Stimulated activated naive B cell treated with anti-CD40 and anti-IgM and Interleukin-4, amounts not matched to agents 10 μg/mL and 1 μg/mL and 100 μg/mL, for 72 hours (primary cell): ENCODE results near the gene DFFA.
A peak's percentile ranks its signal among the peaks of the same experiment; 100 is the strongest.

ENCODE experiments used
- ATAC-seq, 2 donors: fragments of 150-1000 bp; cut with Tn5 transposase; replicated peaks; 2 replicates each; pipeline ENCODE4 v1.10.0; 2021; ENCODE audit warnings: moderate library complexity in 1 of 2
- DNase-seq: peaks from one replicate; pipeline ENCODE4 v3.0.0; 2021
- H3K27ac Mint-ChIP-seq: one replicate; pipeline ENCODE4 v1.8.0; 2022; ENCODE audit warnings: mild to moderate bottlenecking, mixed read lengths
- H3K27me3 Mint-ChIP-seq, 2 donors: one replicate each; pipeline ENCODE4 v1.8.0; 2022; ENCODE audit warnings: mixed read lengths in 2 of 2
- H3K36me3 Mint-ChIP-seq, 2 donors: one replicate each; pipeline ENCODE4 v1.8.0; 2022; ENCODE audit warnings: mixed read lengths in 2 of 2, mild to moderate bottlenecking in 1 of 2
- H3K4me1 Mint-ChIP-seq, 2 donors: one replicate each; pipeline ENCODE4 v1.8.0; 2022; ENCODE audit warnings: mixed read lengths in 2 of 2, mild to moderate bottlenecking in 1 of 2
- H3K4me3 Mint-ChIP-seq, 2 donors: one replicate each; pipeline ENCODE4 v1.8.0; 2022; ENCODE audit warnings: mild to moderate bottlenecking in 2 of 2, mixed read lengths in 2 of 2, moderate library complexity in 1 of 2
- H3K9me3 Mint-ChIP-seq, 2 donors: one replicate each; pipeline ENCODE4 v1.8.0; 2022; ENCODE audit warnings: mixed read lengths in 2 of 2, mild to moderate bottlenecking in 1 of 2

The DFFA gene, protein sequence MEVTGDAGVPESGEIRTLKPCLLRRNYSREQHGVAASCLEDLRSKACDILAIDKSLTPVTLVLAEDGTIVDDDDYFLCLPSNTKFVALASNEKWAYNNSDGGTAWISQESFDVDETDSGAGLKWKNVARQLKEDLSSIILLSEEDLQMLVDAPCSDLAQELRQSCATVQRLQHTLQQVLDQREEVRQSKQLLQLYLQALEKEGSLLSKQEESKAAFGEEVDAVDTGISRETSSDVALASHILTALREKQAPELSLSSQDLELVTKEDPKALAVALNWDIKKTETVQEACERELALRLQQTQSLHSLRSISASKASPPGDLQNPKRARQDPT

DNA sequence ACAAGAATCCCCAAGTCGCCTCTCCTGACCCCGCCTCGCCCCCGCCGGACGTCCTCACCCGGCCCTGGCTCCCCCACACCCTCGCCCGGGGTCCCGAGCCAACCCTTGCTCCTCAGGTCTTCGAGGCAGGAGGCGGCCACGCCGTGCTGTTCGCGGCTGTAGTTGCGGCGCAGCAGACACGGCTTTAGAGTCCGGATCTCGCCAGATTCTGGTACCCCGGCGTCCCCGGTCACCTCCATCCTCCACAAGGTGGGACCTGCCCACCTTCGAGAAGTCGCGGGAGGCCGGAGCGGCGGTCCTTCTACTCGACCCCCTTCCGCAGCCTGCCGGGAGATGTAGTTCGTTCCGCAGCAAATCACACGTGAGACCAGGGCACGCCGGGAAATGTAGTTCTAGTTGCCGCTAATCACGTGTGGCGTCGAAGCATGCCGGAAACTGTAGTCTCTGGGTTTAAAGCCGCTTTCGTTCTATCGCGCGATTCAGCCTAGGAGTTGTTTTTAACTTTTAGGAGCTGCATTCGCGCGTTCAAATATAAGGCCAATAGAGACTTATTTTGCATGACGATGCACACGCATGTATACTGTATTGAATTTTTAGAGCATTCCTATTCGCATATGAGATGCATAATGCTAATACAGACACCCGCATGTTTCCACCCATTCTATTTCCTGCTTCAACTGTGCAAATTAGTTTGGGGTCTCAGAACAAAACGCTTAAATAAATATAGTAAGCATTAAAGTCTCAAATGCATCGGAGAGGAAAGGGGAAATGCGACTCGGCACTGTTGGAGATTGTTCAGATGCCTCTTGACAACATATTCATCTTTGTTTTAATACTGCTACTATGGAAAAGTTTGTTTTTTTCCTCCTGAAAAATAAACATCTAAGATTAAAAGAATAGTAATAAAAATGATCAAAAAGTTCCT is at the start of gene DFFA:
Gene DFFA (minus strand): TSS at position 310 of the 925 bp plus-strand sequence. CDS start 71 bp downstream, at position 239.
- Mint-ChIP-seq H3K9me3 (peaks cover 0 to 2% of the 10 kb centered on the region in 2 donors), H3K4me1 (peaks cover 18 to 50% of the 10 kb centered on the region in 2 donors), H3K4me3 (peak within 1 kb of the TSS; percentile 97 to 100), H3K36me3 (peaks cover 11 to 17% of the 10 kb centered on the region in 2 donors), H3K27me3 (no peaks in the 10 kb centered on the region), H3K27ac (peak within 1 kb of the TSS; percentile 99)
- DNase-seq (peak; percentile 92), ATAC-seq (peak; percentile 84 to 89)

DNA sequence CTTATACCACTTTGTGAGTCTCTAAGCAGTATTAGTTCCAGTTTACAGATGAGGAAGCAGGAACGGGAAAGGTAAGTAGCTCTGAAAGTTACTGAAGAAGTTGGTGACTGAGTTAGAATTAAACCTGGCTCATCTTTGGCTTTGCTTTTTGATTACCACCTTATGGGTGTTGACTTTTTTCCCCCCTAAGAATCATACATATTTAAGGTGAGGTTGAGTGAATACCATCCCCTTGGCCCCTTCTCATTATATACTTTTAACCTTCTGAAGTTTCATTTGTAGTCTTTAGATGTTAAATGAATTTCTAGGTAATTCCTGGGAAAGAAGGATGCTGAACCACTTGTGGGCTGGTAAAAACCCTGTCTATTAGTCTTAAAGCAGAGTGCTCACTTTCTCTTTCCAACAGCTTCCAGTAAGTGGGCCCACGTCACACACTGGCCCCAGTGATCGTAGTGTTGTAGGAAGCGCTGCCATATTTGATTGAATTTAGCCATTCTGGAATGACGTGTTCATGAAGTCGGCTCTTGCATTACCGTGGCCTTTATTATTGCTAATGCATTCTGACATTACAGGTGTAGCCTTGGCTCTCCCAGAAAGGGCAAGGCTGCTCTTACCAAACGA is 49.3 kb upstream of the DFFA start:
- Mint-ChIP-seq H3K27ac (no peak overlapping the region), H3K36me3 (peaks cover 7 to 25% of the 10 kb centered on the region in 2 donors), H3K4me3 (no peak overlapping the region), H3K27me3 (no peaks in the 10 kb centered on the region), H3K4me1 (peaks cover 27 to 58% of the 10 kb centered on the region in 2 donors), H3K9me3 (no peaks in the 10 kb centered on the region)
- DNase-seq, result no peak
- ATAC-seq, result peak; percentile 63 to 70

DNA sequence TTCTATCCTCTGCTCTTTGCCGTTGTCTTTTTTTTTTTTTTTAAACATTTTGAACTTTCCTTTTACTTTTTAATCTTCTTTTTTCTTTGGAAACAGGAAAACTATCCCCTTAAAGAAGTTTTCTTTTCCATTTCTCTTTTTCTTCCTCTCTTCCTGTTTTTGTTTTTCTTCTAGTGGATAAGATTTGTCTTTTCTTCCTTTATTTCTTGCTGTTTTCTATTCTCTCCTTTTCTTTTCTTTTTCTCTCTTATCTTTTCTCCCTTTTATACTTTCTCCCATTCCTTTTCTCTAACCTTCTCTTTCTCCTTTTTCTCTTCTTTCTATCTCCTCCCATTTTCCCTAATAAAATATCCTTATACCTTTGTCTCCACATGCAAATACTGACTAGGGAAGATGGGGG is 48.6 kb upstream of the DFFA start:
- Mint-ChIP-seq H3K9me3 (no peaks in the 10 kb centered on the region), H3K27me3 (no peaks in the 10 kb centered on the region), H3K4me3 (no peak overlapping the region), H3K27ac (no peak overlapping the region), H3K4me1 (peaks cover 27 to 62% of the 10 kb centered on the region in 2 donors), H3K36me3 (peaks cover 7 to 25% of the 10 kb centered on the region in 2 donors)
- ATAC-seq, result no peak
- DNase-seq, result no peak

DNA sequence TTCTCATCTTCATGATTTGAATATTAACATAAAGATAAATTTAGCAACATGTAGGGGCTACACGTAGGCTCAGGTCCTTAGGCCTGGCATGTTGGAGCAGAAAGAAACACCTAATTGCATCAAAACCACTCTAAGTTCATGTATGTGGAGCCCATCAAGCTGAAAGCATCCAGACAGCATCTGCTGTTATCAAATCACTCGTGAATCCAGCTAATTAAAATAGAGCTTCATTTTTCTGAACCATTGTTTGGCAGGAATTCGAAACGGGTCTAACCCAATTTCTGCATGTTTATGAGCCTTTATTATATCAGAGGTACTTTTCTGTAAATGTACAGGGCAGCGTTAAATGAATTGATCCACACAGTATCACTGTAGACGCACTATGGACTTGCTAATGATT is 48.2 kb upstream of the DFFA start:
- no peak for DNase-seq
- no peak for ATAC-seq
- no peaks in the 10 kb centered on the region for H3K27me3 Mint-ChIP-seq
- H3K9me3 Mint-ChIP-seq, result no peaks in the 10 kb centered on the region
- H3K36me3 Mint-ChIP-seq, result peaks cover 7 to 25% of the 10 kb centered on the region in 2 donors
- no peak overlapping the region for H3K4me3 Mint-ChIP-seq
- H3K4me1 Mint-ChIP-seq, result peaks cover 30 to 66% of the 10 kb centered on the region in 2 donors
- H3K27ac Mint-ChIP-seq, result no peak overlapping the region

DNA sequence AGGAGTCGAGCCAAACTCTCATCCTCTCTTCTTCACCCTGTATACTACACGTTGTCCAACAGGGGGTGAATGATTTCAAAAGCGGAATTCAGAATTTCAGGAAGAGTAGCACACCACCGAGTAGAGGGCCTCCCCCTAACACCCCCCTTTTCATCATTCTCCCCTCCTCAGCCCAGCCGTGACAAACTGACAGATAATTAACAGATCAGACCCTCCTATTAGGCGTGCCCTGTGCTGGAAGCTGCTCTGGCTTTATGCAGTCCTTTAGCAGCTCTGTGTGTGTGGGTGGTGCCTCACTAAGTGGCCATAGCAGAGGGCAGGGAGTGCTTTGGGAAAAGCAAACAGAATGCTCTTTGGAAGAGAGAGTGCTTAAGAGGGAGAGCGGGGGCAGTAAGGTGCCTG is 46.7 kb upstream of the DFFA start:
- Mint-ChIP-seq H3K27me3 (no peaks in the 10 kb centered on the region), H3K36me3 (peaks cover 7 to 25% of the 10 kb centered on the region in 2 donors), H3K4me3 (no peak overlapping the region), H3K4me1 (peaks cover 39 to 75% of the 10 kb centered on the region in 2 donors), H3K27ac (peak overlapping the region; percentile 16), H3K9me3 (no peaks in the 10 kb centered on the region)
- DNase-seq (no peak), ATAC-seq (no peak)

DNA sequence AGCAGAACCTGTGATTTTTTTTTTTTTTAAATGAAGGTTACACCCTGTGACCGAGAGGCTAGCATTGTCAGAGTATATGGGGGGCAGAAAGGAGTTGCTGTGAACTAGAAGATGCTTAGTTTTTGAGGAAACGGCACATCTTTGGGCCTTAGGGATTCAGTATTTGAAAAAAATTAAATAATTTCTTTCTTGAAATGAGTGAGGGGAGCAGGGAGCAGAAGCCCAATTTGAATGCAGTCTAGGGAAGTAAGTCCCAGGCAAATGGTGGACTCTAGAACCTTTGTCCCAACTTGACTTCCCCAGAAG is 45.3 kb upstream of the DFFA start:
- DNase-seq (no peak), ATAC-seq (peak; percentile 56 to 59)
- Mint-ChIP-seq H3K9me3 (no peaks in the 10 kb centered on the region), H3K36me3 (peaks cover 6 to 25% of the 10 kb centered on the region in 2 donors), H3K4me1 (peaks cover 39 to 73% of the 10 kb centered on the region in 2 donors), H3K4me3 (no peak overlapping the region), H3K27ac (no peak overlapping the region), H3K27me3 (no peaks in the 10 kb centered on the region)

DNA sequence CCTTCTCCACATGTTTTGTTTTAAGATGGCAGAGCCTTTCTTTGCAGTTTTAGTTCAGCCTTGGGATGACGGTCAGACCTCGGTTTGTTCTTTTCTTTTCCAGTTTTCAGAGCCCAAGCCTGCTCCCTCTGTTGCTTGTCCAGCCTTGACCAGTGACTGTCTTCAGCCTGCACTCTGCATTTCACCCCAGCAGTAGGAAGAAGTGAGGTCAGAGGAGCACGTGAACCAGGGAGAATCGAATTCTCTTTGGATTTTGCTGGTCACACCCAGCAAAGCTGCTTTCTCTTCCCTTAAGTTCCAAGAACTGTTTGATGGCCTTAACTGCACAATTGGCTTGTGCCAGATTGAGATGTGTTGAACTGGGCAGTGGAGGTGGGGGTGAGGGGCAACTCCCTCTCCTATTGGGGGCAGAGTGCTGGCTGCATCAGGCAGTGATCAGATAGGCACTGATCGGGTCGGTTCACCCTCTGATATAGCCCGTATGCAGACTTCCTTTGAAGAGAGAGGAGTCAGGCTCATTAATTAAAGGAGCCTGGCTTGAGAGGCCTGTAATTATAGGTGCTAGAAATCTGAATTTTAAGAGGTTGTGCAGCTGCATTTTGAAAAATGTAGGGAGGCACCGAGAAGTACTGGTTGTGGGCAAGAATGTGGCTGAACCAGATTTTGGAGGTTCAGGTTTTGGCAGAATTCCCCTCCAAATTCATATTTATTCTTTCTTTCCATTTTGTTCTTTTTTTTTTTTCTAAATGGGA is 44.8 kb upstream of the DFFA start:
- peak overlapping the region in 1 of 2 donors; percentile 17 for H3K4me3 Mint-ChIP-seq
- no peaks in the 10 kb centered on the region for H3K9me3 Mint-ChIP-seq

DNA sequence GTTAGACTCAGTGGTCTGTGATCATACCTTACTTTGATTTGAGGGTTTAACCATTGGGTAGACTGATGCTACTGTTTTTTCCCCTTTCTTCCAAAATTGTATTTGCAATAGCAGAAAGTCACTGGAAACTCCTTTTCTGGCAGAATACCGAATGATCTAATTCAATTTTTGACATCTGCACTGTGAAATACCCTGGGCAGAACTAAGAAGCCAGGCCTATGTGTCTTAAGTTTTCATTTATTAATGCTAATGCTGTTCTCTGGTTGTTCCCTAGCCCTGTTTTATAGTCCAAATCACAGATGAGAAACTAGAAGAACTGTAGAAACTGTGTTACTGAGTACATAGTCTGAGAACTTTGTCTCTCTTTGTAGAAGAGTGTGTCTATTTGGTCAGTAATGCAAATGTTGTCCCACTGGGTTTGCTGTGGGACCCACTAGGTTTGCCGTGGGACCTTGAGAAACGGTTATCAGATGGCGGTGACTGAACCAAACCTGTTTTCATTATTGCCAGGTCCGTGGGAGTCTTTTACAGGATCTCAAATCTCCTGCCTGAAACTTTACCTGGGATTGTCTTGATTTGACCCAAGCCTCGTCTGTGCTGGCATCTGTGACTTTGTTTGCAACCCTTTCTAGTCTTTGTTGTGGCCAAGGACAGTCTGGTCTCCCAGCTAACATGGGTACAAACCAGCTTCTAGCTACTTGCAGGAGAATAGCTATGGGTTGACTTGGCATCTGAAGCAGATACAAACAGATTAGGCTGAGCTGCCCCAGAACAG is 43.8 kb upstream of the DFFA start:
- peaks cover 38 to 71% of the 10 kb centered on the region in 2 donors for H3K4me1 Mint-ChIP-seq
- peak overlapping the region; percentile 77 for H3K27ac Mint-ChIP-seq
- DNase-seq (no peak), ATAC-seq (no peak)
- H3K27me3 Mint-ChIP-seq, result no peaks in the 10 kb centered on the region
- H3K36me3 Mint-ChIP-seq, result peaks cover 9 to 24% of the 10 kb centered on the region in 2 donors
- H3K4me3 Mint-ChIP-seq, result no peak overlapping the region
- no peaks in the 10 kb centered on the region for H3K9me3 Mint-ChIP-seq

More for the DNA sequence above, 44.8 kb upstream of the DFFA start:
- Mint-ChIP-seq H3K27ac (peak overlapping the region; percentile 28), H3K36me3 (peaks cover 8 to 25% of the 10 kb centered on the region in 2 donors), H3K27me3 (no peaks in the 10 kb centered on the region), H3K4me1 (peaks cover 36 to 72% of the 10 kb centered on the region in 2 donors)
- no peak for DNase-seq
- ATAC-seq, result no peak

DNA sequence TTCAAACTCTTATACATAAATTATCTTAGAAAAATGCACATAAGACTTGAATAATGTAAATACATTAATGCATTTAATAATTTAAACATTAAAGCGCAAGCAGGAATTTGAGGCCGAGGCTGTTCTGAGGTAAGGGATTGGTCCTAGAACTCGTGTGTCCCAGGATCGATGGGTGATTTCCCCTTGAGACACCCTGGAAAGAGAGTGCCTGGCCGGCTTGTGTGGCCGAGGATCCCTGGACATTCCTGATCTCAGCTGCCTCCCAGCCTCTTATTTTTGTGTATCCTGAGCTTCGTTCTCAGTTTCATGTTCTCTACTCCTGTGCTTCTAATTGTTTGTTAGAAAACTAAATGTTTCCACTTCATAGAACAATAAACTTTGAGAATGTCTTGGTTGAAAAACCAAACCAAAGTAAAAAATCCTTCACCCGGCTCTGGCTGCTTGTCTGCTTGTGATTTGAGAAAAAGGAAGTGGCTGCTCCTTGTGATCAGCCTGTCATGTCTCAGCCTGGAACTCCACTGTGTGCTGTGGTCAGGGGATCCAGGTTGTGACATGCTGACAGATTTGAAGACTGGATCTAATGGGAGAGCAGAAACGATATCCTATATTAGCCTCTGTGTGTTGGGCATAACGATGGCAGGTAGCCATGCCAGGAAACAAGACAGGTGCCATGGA is 43.1 kb upstream of the DFFA start:
- no peak for ATAC-seq
- Mint-ChIP-seq H3K4me3 (peak overlapping the region; percentile 20 to 54), H3K27me3 (no peaks in the 10 kb centered on the region), H3K9me3 (no peaks in the 10 kb centered on the region), H3K4me1 (peaks cover 37 to 72% of the 10 kb centered on the region in 2 donors), H3K27ac (peak overlapping the region; percentile 77), H3K36me3 (peaks cover 6 to 20% of the 10 kb centered on the region in 2 donors)
- DNase-seq, result no peak

DNA sequence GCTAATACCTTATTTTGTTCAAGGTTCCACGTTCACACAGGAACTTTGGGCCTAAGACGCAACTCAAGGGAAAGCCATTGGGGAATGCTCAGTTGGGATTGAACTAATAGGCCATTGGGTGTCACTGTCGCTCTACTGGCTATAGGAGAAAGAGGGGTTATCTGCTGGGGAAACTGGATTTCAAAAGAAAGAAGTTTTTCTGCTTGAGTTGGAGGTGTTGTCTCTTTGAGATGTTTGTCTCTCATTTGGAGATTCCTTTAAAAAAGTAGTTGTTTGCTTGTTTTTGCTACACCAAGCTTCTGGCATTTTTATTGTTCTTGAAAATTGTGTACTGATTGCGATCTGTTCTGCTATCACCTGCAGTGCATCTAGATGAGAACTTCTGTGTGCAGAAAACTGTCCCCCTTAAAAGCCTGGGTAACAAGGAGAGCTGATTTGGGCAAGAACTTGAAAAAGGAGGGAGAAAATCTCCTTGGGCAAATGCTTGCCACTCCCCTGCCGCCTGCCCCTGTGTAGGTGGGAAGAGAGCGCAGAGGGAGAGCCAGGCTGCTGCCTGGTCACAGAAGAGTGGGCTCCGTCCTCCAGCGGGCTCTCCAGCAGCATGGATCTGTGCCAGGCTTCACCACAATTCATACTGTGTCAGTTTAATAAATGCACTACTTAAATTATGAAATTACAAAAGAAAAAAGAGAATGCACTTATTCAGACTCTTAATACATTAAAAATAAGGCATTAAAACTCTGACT is 42.3 kb upstream of the DFFA start:
- H3K27ac Mint-ChIP-seq, result peak overlapping the region; percentile 42
- no peak overlapping the region for H3K4me3 Mint-ChIP-seq
- ATAC-seq (no peak), DNase-seq (no peak)
- no peaks in the 10 kb centered on the region for H3K9me3 Mint-ChIP-seq
- H3K27me3 Mint-ChIP-seq, result no peaks in the 10 kb centered on the region
- H3K4me1 Mint-ChIP-seq, result peaks cover 42 to 78% of the 10 kb centered on the region in 2 donors
- H3K36me3 Mint-ChIP-seq, result peaks cover 6 to 20% of the 10 kb centered on the region in 2 donors

DNA sequence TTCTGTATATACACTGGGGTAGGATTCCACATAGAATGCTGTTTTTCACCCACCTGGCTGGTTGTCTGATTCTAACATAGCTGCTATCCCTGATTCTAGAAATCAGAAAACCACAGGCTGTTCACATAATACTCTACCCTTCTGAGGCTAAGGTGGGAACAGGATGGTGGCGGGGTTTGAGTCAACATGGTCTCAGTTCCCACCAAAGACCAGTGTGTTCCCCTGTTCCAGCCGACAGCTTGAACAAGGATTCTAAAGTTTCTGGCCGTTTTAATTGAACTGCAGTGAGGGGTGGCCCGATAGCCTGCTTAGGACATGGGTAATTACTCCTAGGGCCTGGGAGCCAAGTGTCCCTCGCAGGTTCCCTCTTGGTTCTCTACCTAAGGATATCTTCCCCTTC is 40.9 kb upstream of the DFFA start:
- DNase-seq (no peak), ATAC-seq (no peak)
- H3K36me3 Mint-ChIP-seq, result peaks cover 4 to 14% of the 10 kb centered on the region in 2 donors
- H3K27me3 Mint-ChIP-seq, result no peaks in the 10 kb centered on the region
- no peaks in the 10 kb centered on the region for H3K9me3 Mint-ChIP-seq
- no peak overlapping the region for H3K4me3 Mint-ChIP-seq
- no peak overlapping the region for H3K27ac Mint-ChIP-seq
- peaks cover 37 to 73% of the 10 kb centered on the region in 2 donors for H3K4me1 Mint-ChIP-seq

DNA sequence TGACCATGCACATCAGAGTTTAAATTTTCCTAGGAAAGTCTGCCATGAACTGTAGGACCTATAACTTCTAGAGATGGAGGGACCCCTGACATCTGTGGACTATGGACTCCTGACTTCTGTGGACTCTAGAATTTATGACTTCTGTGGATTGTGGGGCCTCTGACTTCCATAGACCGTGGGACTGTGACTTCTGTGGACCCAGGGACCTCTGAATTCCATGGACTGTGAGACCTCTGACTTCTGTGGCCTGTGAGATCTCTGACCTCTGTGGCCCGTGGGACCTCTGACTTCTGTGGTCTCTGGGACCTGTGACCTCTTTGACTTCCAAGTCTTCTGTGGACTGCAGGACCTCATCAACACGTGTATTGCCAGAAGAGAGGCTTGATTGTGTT is 39.2 kb upstream of the DFFA start:
- DNase-seq (no peak), ATAC-seq (no peak)
- H3K4me3 Mint-ChIP-seq, result peak overlapping the region; percentile 27 to 38
- peaks cover 38 to 70% of the 10 kb centered on the region in 2 donors for H3K4me1 Mint-ChIP-seq
- no peaks in the 10 kb centered on the region for H3K9me3 Mint-ChIP-seq
- peaks cover 6 to 7% of the 10 kb centered on the region in 2 donors for H3K36me3 Mint-ChIP-seq
- peak overlapping the region; percentile 86 for H3K27ac Mint-ChIP-seq
- H3K27me3 Mint-ChIP-seq, result no peaks in the 10 kb centered on the region
